GM20000 (cell line): ENCODE data around the gene MEN1.

Experiments used
- DNase-seq: peaks from one replicate; pipeline ENCODE4 v3.0.0; 2012; ENCODE audit warnings: low spot score
- TF ChIP-seq, protein P1 (sequence below): IDR thresholded peaks from 2 replicates; pipeline ENCODE4 v1.5.1; 2012; ENCODE audit warnings: mild to moderate bottlenecking, control low read depth; ENCODE audit errors: extremely low read depth, missing control alignments

MEN1 gene

DNA sequence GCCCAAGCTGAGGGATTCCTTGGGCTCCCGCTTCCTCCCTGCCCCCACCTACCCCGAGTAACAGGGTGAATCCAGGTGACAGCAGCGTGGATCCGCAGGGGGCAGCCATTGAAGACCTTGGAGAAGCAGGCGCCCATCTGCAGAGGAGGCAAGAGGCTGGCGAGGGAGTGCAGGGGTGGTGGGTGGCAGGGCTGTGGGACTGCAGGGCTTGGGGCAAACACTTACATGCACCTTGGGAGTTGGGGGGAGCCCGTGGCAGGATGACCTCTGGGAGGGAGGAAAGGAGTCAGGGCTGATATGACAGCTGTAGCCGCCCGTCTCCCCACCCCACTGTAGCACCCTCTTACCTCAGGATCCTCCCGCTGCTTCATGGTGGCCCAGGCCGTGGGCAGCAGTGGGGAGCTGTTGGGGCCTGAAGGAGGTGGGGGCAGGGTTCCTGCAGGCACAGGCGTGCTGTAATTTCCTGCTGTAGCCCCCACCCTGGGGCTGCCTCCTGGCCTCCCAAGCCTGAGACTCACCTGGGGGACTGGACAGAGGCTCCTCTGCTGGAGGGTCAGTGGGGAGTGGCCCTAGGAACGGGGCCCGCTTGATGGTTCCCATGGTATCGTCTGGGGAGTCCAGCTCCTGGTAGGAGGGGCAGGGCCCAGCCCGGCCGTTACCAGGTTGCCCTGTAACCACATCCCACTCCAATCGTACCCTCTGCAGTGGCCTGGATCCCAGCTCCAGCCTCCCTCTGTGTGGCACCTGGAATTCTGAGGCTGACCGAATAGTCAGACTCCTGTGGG, 13.4 kb downstream of the MEN1 start:
- no peak for DNase-seq
- TF ChIP-seq, protein P1, sequence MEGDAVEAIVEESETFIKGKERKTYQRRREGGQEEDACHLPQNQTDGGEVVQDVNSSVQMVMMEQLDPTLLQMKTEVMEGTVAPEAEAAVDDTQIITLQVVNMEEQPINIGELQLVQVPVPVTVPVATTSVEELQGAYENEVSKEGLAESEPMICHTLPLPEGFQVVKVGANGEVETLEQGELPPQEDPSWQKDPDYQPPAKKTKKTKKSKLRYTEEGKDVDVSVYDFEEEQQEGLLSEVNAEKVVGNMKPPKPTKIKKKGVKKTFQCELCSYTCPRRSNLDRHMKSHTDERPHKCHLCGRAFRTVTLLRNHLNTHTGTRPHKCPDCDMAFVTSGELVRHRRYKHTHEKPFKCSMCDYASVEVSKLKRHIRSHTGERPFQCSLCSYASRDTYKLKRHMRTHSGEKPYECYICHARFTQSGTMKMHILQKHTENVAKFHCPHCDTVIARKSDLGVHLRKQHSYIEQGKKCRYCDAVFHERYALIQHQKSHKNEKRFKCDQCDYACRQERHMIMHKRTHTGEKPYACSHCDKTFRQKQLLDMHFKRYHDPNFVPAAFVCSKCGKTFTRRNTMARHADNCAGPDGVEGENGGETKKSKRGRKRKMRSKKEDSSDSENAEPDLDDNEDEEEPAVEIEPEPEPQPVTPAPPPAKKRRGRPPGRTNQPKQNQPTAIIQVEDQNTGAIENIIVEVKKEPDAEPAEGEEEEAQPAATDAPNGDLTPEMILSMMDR: no peak

DNA sequence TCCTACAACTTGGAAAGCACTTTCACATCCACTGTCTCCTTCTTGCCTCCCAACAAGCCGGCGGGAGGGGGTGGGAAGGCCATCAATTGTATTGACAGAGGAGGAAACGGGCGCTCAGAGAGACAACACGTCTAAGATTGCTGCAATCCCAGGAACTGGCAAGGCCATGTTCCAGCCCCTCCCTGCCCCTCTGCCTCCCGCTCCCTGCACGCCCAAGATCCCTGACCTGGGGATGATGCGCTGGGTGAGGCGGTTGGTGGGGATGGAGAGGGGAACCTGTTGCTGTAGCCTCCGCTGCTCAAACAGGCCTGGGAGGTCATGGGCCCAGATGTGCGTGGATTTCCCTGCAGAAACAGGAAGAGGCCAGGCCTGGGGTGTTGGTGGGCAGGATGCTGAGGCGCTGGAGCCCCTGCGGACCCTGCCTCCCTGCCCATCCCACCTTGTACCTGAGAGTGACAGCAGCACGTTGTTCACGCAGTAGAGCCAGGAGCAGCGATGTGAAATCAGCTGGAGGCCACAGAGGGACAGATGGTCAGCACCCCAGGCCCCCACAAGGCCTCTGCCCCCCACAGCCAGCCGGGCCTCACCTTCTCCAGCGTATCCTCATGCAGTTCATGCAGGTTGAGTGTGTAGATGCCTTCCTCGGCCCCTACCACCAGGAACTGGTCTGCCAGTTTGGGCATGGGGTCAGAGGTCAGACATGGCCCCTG, 14.1 kb downstream of the MEN1 start:
- no peak for DNase-seq
- TF ChIP-seq, protein P1: no peak

DNA sequence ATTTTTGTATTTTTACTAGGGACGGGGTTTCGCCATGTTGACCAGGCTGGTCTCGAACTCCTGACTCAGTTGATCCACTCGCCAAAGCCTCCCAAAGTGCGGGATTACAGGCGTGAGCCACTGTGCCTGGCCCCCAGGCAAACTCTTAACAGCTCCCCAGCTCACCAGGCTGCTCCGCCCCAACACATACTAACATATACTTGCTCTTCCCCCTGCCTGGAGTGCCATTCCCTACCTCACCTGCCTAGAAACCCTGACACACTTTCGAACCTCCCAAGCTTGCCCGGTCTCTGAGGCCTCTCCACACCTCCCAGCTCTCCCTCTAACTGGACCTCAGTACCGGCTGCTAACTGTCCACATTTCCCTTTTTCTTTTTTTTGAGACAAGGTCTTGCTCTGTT, 15.8 kb downstream of the MEN1 start:
- TF ChIP-seq, protein P1: no peak
- DNase-seq: no peak

DNA sequence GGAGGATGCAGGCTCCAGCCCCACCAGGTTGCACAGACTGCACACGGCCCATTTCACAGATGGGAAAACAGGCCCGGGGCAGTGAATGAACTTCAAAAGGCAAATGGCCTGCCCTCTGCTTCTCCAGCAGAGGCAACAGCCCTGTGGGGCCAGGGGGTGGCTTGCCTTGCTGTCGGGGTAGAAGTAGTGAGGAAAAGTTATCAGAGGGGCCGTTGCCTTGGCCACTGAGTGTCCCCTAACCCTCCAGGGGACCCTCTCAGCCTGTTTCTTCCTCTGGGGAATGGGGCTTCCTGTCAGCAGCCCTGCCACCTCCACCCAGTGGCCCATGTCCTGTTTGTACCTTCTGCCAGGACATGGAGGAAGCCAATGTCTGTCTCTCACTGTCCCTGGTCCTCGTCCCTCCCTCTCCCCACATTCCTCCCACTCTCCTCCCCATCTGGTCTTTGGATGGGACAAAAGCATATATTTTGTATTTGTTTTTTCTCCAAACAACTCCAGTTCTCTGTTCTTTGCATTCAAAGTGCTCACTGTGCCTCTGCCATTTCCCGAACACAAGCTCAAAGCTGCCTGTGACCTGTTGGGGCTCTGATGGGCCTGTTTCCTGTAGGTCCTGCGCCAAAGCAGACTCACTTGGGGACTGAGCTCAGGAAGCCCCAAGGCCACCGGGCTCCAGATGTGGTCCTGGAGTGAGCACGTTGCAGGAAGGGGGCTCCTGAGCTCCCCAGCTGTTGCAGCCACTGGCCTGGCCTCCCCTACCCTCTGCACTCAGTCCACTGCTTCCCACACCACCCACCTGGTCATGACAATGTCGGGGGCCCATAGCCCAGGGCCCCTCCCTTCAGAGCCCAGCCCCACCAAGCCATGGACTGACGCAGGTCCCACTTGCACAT, 16.8 kb downstream of the MEN1 start:
- TF ChIP-seq, protein P1: no peak
- DNase-seq: no peak

DNA sequence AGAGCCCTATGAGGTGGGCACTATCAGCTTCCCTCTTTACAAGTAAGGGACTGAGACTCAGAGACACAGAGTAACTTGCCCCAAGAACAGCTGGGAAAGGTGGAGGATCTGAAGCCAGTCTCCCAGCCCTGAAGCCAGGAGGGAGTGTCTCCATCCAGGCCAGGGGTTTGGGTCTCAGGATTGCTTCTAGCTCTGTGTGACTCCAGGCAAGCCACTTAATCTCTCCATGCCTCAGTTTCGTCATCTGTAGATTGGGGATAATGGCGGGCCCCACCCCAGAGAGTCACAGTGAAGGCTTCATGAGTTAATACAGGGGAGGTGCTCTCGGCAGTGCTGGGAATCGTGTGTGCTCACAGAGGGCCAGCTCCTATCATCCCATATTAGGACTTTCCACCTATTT, 17.9 kb downstream of the MEN1 start:
- TF ChIP-seq, protein P1: no peak
- no peak for DNase-seq

DNA sequence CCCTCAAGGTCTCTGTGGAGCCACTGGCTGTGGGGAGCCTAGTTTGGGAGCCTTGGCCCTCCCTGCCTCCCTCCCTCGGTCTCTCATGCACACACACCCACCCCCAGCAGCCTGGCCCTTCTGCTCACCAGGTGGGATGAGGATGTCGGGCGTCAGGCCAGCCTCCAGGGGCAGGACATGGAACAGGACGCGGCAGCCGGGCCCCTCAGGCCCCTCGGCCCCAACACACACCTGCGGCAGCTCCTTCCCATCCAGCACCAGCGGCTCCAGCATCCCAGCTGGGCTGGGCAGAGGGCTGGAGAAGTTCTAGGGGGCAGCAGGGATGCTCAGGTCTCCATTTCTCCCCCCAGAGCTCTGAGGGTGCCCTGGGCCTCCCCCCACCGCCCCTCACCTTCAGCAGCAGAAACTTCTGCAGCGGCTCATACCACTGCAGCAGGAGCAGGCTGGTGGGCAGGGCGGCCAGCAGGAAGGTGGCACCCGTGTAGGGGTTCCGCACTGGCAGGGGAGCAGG, 18.5 kb downstream of the MEN1 start:
- no peak for DNase-seq

More for the DNA sequence above, 18.5 kb downstream of the MEN1 start:
- TF ChIP-seq, protein P1: no peak
